Measurements from ENCODE around the gene BHLHA15. TPM values are rescaled to one million over a fixed set of nuclear protein-coding genes. Genes with fewer than 3 reads are reported as not detected.

Gene BHLHA15
- polyA plus RNA-seq, 1 donor (not counting 4 experiments of a cell fraction or from before 2014, with no cell fraction given): not detected

DNA sequence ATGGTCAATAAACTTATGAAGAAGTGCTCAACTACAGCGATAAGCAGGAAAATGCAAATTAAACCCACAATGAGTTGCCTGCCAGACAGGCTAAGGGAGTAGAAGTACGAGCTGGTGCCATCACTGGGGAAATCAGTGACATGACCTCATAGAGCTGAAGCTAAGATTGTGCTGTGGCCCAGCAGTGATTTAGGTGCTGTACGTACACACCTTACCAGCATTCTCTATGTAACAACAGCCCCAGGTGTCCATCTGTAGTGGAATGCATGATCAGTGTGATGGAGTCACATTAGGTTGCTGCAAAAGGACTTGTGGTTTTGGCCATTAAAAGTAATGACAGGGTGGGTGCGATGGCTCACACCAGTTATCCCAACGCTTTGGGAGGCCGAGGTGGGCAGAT lies 46.5 kb downstream of the BHLHA15 start:
- H3K4me3 ChIP-seq (ENCODE audit: control insufficient read depth in 2 of 3, extremely low read depth in 1 of 3, insufficient read depth in 2 of 3, low read depth in 1 of 3, low read length in 3 of 3): no peak overlapping the region
- H3K4me2 ChIP-seq (ENCODE audit: control insufficient read depth, extremely low read depth, insufficient read depth, low read depth, low read length): no peak overlapping the region
- peaks cover 0 to 11% of the 10 kb centered on the region in 2 experiments for H3K36me3 ChIP-seq (ENCODE audit: control insufficient read depth in 2 of 2, extremely low read depth in 1 of 2, insufficient read depth in 2 of 2, low read length in 2 of 2)
- H3K4me1 ChIP-seq (ENCODE audit: control insufficient read depth, extremely low read depth, insufficient read depth, low read length): peaks cover 5% of the 10 kb centered on the region
- no peak for FAIRE-seq
- no peak overlapping the region for H3K9ac ChIP-seq (ENCODE audit: control insufficient read depth, extremely low read depth, insufficient read depth, low read length)
- no peaks in the 10 kb centered on the region for H4K20me1 ChIP-seq (ENCODE audit: control insufficient read depth, extremely low read depth, insufficient read depth, low read length)
- DNase-seq (ENCODE audit: low read depth, low spot score): no peak
- no peaks in the 10 kb centered on the region for H3K9me1 ChIP-seq (ENCODE audit: control insufficient read depth, extremely low read depth, insufficient read depth, low read length)
- H3K27ac ChIP-seq (ENCODE audit: control insufficient read depth, insufficient read depth, low read length): no peak overlapping the region
- dilution Hi-C loops (cut with MboI; ENCODE audit: extremely low pct_ligation_motif_present, low sequenced_read_pairs): no loop called here
- no peak for TF ChIP-seq CTCF (optimal IDR thresholded peaks at IDR 0.05 in 1 of 3, IDR thresholded peaks at IDR 0.05 in 1 of 3, conservative IDR thresholded peaks at IDR 0.05 in 1 of 3; ENCODE audit: extremely low read depth in 1 of 3, insufficient read depth in 2 of 3, low read length in 3 of 3)
- TF ChIP-seq EZH2 (IDR thresholded peaks at IDR 0.05; ENCODE audit: low read length): no peak
- H3K9me3 ChIP-seq (ENCODE audit: control insufficient read depth, low read depth, low read length): no peaks in the 10 kb centered on the region
- no peaks in the 10 kb centered on the region for H3K27me3 ChIP-seq (ENCODE audit: control insufficient read depth, extremely low read depth, insufficient read depth, low read length)
- peaks cover 12% of the 10 kb centered on the region for H3K79me2 ChIP-seq (ENCODE audit: control insufficient read depth, insufficient read depth, low read length)
- no peak overlapping the region for H2AFZ ChIP-seq (ENCODE audit: control insufficient read depth, low read length)

Other genes with a start within 250 kb of the BHLHA15 start
- not detected in 3 replicates for gene OCM2, start 221.2 kb upstream of the BHLHA15 start, polyA plus RNA-seq
- 3.7 to 10.2 TPM (median 6.6 TPM) in 3 replicates for gene LMTK2, start 104.6 kb upstream of the BHLHA15 start, polyA plus RNA-seq
- 1.5 to 3.7 TPM (median 2.4 TPM) in 3 replicates for gene TECPR1, start 40.8 kb downstream of the BHLHA15 start, polyA plus RNA-seq
- gene BRI3, start 70.2 kb downstream of the BHLHA15 start, polyA plus RNA-seq: 95.6 to 133 TPM (median 121 TPM) in 3 replicates
- 38.7 to 49.0 TPM (median 41.7 TPM) in 3 replicates for gene BAIAP2L1, start 189.7 kb downstream of the BHLHA15 start, polyA plus RNA-seq